Chondrocyte (in vitro differentiated cells): Measurements from ENCODE around the gene CACNB2. TPM values are rescaled to one million over a fixed set of nuclear protein-coding genes. Genes with fewer than 3 reads are reported as not detected.
A peak's percentile ranks its signal among the peaks of the same experiment; 100 is the strongest.

Experiments used
- DNase-seq: peaks from one replicate; pipeline ENCODE4 v3.0.0; 2021; ENCODE audit warnings: mixed read lengths, low spot score
- H3K27ac Mint-ChIP-seq: one replicate; pipeline ENCODE4 v1.8.0; 2021; ENCODE audit warnings: mild to moderate bottlenecking, moderate library complexity, mixed read lengths; ENCODE audit not compliant: unreplicated experiment
- H3K27me3 Mint-ChIP-seq: 2 replicates; pipeline ENCODE4 v1.8.0; 2021; ENCODE audit warnings: low read depth, mixed read lengths
- H3K36me3 Mint-ChIP-seq: 2 replicates; pipeline ENCODE4 v1.8.0; 2021; ENCODE audit warnings: low read depth, mixed read lengths
- H3K4me1 Mint-ChIP-seq: 2 replicates; pipeline ENCODE4 v1.8.0; 2021; ENCODE audit warnings: low read depth, mild to moderate bottlenecking, mixed read lengths
- H3K4me3 Mint-ChIP-seq: one replicate; pipeline ENCODE4 v1.8.0; 2021; ENCODE audit warnings: mild to moderate bottlenecking, moderate library complexity, mixed read lengths; ENCODE audit not compliant: unreplicated experiment
- H3K9me3 Mint-ChIP-seq: 2 replicates; pipeline ENCODE4 v1.8.0; 2021; ENCODE audit warnings: low read depth, mixed read lengths
- long read RNA-seq: library from polyadenylated mRNA; stranded (forward); transcript quantifications from one replicate; pipeline ENCODE4 v2.0.0, GENCODE V29; 2021
- total RNA-seq: library from RNA; stranded (reverse); gene quantifications from 3 replicates; pipeline ENCODE4 v1.2.1, GENCODE V29; 2021
- TF ChIP-seq, protein P1 (sequence below): fragments of 200-600 bp; sonication (generic); IDR thresholded peaks from 2 replicates; pipeline ENCODE4 v1.5.0; 2021; ENCODE audit warnings: antibody characterized with exemption, mild to moderate bottlenecking, moderate library complexity

CACNB2 gene
- total RNA-seq, result 0.10 to 0.38 TPM (median 0.25 TPM) in 3 replicates
- long read RNA-seq, partial matches to known transcripts, result 0 of 1 reads
- long read RNA-seq, other reads (novel, unspliced or antisense), result 1 of 1 reads

DNA sequence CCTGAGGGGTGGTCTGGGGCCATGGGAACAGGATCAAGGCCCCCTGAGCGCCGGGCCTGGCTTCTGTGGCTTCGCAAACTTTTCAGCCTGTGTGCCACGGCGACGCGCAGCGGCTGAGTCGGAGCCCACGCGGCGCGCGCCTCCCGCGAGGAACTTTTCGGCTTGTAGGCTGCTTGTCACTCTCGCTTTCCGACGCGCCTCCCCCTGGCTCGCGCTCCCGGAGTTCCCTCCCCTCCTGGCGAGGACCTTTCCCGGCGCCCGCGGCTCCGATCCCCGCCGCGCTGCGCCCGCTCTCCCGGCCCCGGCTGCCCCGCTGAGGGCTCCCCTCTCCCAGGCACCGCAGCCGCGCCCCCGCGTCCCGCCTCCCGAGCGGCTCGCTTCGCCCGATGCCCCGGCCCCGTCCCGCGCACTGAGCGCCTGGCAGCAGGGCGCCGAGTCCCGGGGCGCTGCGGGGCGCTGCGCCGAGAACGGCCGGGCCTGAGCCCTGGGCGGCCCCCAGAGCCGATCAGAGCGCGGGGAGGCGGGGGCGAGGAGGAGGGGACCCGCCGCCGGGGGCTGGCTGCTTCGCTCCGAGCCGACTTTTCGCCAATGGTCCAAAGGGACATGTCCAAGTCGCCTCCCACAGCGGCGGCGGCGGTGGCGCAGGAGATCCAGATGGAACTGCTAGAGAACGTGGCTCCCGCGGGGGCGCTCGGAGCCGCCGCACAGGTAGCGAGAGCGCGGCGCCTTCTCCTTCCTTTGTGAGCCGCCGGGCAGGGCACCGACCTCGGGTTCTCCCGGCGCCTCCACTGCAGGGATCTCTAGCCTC is at the start of gene CACNB2:
CACNB2 (plus strand) TSS at position 276 of the 808 bp plus-strand sequence.
- TF ChIP-seq, protein P1, sequence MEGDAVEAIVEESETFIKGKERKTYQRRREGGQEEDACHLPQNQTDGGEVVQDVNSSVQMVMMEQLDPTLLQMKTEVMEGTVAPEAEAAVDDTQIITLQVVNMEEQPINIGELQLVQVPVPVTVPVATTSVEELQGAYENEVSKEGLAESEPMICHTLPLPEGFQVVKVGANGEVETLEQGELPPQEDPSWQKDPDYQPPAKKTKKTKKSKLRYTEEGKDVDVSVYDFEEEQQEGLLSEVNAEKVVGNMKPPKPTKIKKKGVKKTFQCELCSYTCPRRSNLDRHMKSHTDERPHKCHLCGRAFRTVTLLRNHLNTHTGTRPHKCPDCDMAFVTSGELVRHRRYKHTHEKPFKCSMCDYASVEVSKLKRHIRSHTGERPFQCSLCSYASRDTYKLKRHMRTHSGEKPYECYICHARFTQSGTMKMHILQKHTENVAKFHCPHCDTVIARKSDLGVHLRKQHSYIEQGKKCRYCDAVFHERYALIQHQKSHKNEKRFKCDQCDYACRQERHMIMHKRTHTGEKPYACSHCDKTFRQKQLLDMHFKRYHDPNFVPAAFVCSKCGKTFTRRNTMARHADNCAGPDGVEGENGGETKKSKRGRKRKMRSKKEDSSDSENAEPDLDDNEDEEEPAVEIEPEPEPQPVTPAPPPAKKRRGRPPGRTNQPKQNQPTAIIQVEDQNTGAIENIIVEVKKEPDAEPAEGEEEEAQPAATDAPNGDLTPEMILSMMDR, result no peak
- Mint-ChIP-seq H3K9me3 (no peaks in the 10 kb centered on the region), H3K4me1 (peaks cover 6% of the 10 kb centered on the region), H3K27ac (no peak within 1 kb of the TSS), H3K36me3 (no peaks in the 10 kb centered on the region), H3K27me3 (peaks cover 58% of the 10 kb centered on the region), H3K4me3 (peak within 1 kb of the TSS; percentile 71)
- DNase-seq, result no peak

DNA sequence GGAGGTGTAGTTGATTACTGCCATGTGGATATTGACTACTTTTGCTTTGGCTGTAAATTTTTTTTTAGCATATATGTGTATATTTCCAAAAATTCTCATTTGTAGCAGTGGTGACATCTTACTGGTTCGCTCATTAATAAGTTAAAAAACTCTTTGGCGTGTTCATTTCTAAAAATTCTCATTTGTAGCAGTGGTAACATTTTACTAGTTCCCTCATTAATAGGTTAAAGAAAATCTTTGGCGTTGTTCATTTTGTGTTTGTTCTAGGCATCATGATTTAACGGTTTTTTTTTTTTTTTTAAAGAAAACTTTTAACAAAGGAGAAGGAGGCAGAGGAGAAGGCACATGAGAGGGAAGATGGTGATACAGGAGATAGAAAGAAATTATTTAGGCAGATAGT is 45.9 kb upstream of the CACNB2 start:
- TF ChIP-seq, protein P1, result no peak
- no peak overlapping the region for H3K27ac Mint-ChIP-seq
- H3K4me1 Mint-ChIP-seq, result no peaks in the 10 kb centered on the region
- no peaks in the 10 kb centered on the region for H3K36me3 Mint-ChIP-seq
- H3K9me3 Mint-ChIP-seq, result no peaks in the 10 kb centered on the region
- H3K4me3 Mint-ChIP-seq, result no peak overlapping the region
- DNase-seq, result no peak
- H3K27me3 Mint-ChIP-seq, result peaks cover 6% of the 10 kb centered on the region

DNA sequence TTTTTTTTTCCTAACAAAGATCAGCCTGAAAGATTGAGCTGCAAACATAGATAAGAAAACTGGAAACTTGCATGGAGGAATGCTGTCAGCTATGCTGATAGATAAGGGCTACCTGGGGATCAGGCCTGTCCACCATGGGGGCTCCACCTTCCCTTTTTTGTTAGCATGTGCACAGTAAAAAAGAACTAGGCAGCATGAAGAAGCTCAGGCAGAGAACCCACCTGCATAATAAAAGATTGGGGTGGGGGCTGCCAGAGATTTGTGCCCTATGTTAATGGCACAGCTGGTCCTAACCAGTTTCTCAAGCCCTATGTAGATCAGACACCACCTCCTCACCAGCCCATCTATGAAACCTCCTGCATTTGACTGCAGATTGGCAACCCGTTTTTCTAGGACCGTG is 45.4 kb upstream of the CACNB2 start:
- Mint-ChIP-seq H3K36me3 (no peaks in the 10 kb centered on the region), H3K4me1 (no peaks in the 10 kb centered on the region), H3K4me3 (no peak overlapping the region), H3K27me3 (peaks cover 8% of the 10 kb centered on the region), H3K9me3 (no peaks in the 10 kb centered on the region), H3K27ac (no peak overlapping the region)
- TF ChIP-seq, protein P1, result no peak
- no peak for DNase-seq

DNA sequence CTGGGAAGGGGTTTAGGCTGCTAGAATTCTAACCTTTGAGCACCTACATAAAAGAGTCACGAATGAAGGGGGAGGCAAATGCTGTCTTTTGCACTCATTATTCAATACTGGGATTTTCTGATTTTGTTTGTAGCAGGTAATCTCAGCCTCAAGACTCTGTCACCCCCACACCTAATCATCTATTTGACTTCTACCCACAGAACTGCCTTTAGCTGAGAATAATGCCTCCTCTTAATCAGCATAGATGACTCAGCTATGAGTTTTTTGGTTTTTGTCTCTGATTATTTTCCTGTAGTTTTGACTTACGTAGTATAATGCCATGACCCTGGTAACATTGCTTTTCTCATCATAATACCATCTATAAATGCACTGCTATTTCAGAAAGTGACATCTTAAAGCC is 42.7 kb upstream of the CACNB2 start:
- no peak overlapping the region for H3K4me3 Mint-ChIP-seq
- TF ChIP-seq, protein P1, result no peak
- no peaks in the 10 kb centered on the region for H3K9me3 Mint-ChIP-seq
- peaks cover 7% of the 10 kb centered on the region for H3K27me3 Mint-ChIP-seq
- no peaks in the 10 kb centered on the region for H3K4me1 Mint-ChIP-seq
- H3K36me3 Mint-ChIP-seq, result no peaks in the 10 kb centered on the region
- no peak for DNase-seq
- no peak overlapping the region for H3K27ac Mint-ChIP-seq

DNA sequence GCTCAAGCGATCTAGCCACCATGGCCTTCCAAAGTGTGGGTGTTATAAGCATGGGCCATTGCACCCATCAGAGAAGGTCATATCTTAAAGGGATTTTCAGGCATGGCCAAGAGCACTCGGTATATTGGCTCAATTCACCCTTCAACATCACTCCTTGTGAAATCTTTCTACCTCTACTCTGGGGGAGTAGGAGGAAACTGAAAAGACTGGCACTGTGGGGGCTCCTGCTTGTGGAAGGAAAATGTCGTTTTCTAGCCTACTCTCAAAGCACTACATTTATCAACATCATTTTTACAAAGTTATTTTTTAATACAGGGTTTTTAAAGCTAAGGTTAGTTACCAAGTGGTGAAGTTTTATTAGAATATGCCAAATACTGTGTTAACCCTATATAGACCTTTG is 42.0 kb upstream of the CACNB2 start:
- no peaks in the 10 kb centered on the region for H3K4me1 Mint-ChIP-seq
- no peak overlapping the region for H3K27ac Mint-ChIP-seq
- no peaks in the 10 kb centered on the region for H3K9me3 Mint-ChIP-seq
- no peak for DNase-seq
- H3K36me3 Mint-ChIP-seq, result no peaks in the 10 kb centered on the region
- no peak overlapping the region for H3K4me3 Mint-ChIP-seq
- peaks cover 9% of the 10 kb centered on the region for H3K27me3 Mint-ChIP-seq
- TF ChIP-seq, protein P1, result no peak
